ENCODE results near the gene P2RY1. TPM values are rescaled to one million over a fixed set of nuclear protein-coding genes. Genes with fewer than 3 reads are reported as not detected.

P2RY1 gene
- total and polyA plus RNA-seq, 9 of the 15 experiments (the other 6 are each of a cell fraction or from before 2014, with no cell fraction given), result 6.0 to 27.9 (median 18.4) TPM

- Histone ChIP-seq H3K4me3 (no peak overlapping the region), H3K9ac (ENCODE audit: insufficient read depth in 1 of 2, low read depth in 2 of 2, low read length in 2 of 2) (no peak overlapping the region), H3K9me1 (ENCODE audit: control insufficient read depth, insufficient read depth, low read length) (no peaks in the 10 kb centered on the region), H3K79me2 (ENCODE audit: control insufficient read depth, insufficient read depth, low read length) (no peaks in the 10 kb centered on the region), H3K27ac (ENCODE audit: extremely low read depth, low read depth, low read length) (no peak overlapping the region), H4K20me1 (replicated peaks; ENCODE audit: control insufficient read depth, insufficient read depth, low read length) (no peaks in the 10 kb centered on the region), H3K4me2 (ENCODE audit: insufficient read depth, low read length) (no peak overlapping the region), H3K4me1 (replicated peaks in 1 of 2; ENCODE audit: control insufficient read depth in 2 of 2, insufficient read depth in 2 of 2, low read length in 2 of 2) (no peaks in the 10 kb centered on the region; a peak in 1 of 5 replicates), H3K9me3 (replicated peaks; ENCODE audit: control insufficient read depth, insufficient read depth, low read depth, low read length) (no peaks in the 10 kb centered on the region), H3K36me3 (ENCODE audit: control insufficient read depth, insufficient read depth, low read length) (no peaks in the 10 kb centered on the region), H2AFZ (ENCODE audit: low read depth, low read length) (peak overlapping the region; percentile 82; the same call in 1 of the 2 replicates), H3K27me3 (ENCODE audit: control insufficient read depth in 2 of 2, insufficient read depth in 2 of 2, low read length in 2 of 2) (no peaks in the 10 kb centered on the region)
- no peak for DNase-seq (ENCODE audit: extremely low read depth in 1 of 4, low spot score in 3 of 4)
- WGBS (ENCODE audit: insufficient coverage, low coverage, missing lambda C conversion rate), result 59% methylated on average over 3 of the region's 3 CpGs
- CTCF ChIA-PET (ENCODE audit: low intra/inter-chr PET ratio), result no interaction called here
- in situ Hi-C loops (cut with MboI) (no loop called here), intact Hi-C loops (cut with micrococcal nuclease) (no loop called here)
- POLR2A ChIA-PET, result no interaction called here
- BruUV-seq (replicated peaks), result no TSS peak
- TF ChIP-seq ELF2 (CRISPR knock-in tag; IDR thresholded peaks at IDR 0.05) (no peak), PRPF4 (IDR thresholded peaks at IDR 0.05; ENCODE audit: insufficient read depth, low read depth, low read length, poor library complexity, severe bottlenecking) (no peak), TSC22D4 (tag; IDR thresholded peaks at IDR 0.05) (no peak), POLR2B (IDR thresholded peaks at IDR 0.05; ENCODE audit: low read depth, partially characterized antibody) (no peak), HDAC3 (IDR thresholded peaks at IDR 0.05; ENCODE audit: borderline replicate concordance, partially characterized antibody) (no peak), TGIF2 (CRISPR knock-in tag; IDR thresholded peaks at IDR 0.05) (no peak), RNF219 (CRISPR knock-in tag; IDR thresholded peaks at IDR 0.05) (no peak), ZNF699 (CRISPR knock-in tag; IDR thresholded peaks at IDR 0.05; ENCODE audit: insufficient replicate concordance) (no peak), ZFPM2 (CRISPR knock-in tag; IDR thresholded peaks at IDR 0.05) (no peak), SREBF1 (IDR thresholded peaks at IDR 0.05; ENCODE audit: borderline replicate concordance, low read depth, low read length) (no peak), NR3C1 (CRISPR knock-in tag; IDR thresholded peaks at IDR 0.05) (no peak), ZNF217 (CRISPR knock-in tag; IDR thresholded peaks at IDR 0.05) (no peak), BCLAF1 (IDR thresholded peaks at IDR 0.05; ENCODE audit: borderline replicate concordance in 1 of 2, control insufficient read depth in 1 of 2, low read depth in 2 of 2, low read length in 1 of 2) (no peak), XRCC4 (IDR thresholded peaks at IDR 0.05; ENCODE audit: extremely low read depth, insufficient read depth, insufficient read length) (no peak), HIVEP1 (CRISPR knock-in tag; IDR thresholded peaks at IDR 0.05) (no peak), KDM1A (IDR thresholded peaks at IDR 0.05) (no peak)
- TF ChIP-seq, protein P1, sequence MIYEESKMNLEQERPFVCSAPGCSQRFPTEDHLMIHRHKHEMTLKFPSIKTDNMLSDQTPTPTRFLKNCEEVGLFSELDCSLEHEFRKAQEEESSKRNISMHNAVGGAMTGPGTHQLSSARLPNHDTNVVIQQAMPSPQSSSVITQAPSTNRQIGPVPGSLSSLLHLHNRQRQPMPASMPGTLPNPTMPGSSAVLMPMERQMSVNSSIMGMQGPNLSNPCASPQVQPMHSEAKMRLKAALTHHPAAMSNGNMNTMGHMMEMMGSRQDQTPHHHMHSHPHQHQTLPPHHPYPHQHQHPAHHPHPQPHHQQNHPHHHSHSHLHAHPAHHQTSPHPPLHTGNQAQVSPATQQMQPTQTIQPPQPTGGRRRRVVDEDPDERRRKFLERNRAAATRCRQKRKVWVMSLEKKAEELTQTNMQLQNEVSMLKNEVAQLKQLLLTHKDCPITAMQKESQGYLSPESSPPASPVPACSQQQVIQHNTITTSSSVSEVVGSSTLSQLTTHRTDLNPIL (CRISPR knock-in tag; IDR thresholded peaks at IDR 0.05), result no peak
- ATAC-seq, result no peak; the same call in 2 of the 3 replicates
- FAIRE-seq, result no peak
Observed at GRCh38 chr3:152826476-152826875, 8.5 kb upstream of the P2RY1 start.
